ENCODE results near the gene BCL2.

BCL2 gene

GRCh38 chr18:63339920-63340484 lies 20.4 kb upstream of the BCL2 start:
- TF ChIP-seq REST (IDR thresholded peaks at IDR 0.05; ENCODE audit: low read depth) (no peak), MAX (IDR thresholded peaks at IDR 0.05) (no peak), RAD21 (IDR thresholded peaks at IDR 0.05; ENCODE audit: low read depth) (peak; percentile 44), TCF12 (IDR thresholded peaks at IDR 0.05; ENCODE audit: low read depth) (no peak)

GRCh38 chr18:63336366-63337099 lies 17.0 kb upstream of the BCL2 start:
- TF ChIP-seq FOXM1 (IDR thresholded peaks at IDR 0.05; ENCODE audit: borderline replicate concordance, low read depth) (peak; percentile 43; the same call in 1 of the 2 replicates), RAD21 (IDR thresholded peaks at IDR 0.05; ENCODE audit: low read depth) (no peak), USF1 (IDR thresholded peaks at IDR 0.05) (peak; percentile 65), MAX (IDR thresholded peaks at IDR 0.05) (peak; percentile 43), EP300 (IDR thresholded peaks at IDR 0.05; ENCODE audit: borderline replicate concordance) (peak; percentile 66; the same call in 1 of the 2 replicates), CEBPB (IDR thresholded peaks at IDR 0.05) (peak; percentile 86), TEAD4 (IDR thresholded peaks at IDR 0.05) (peak; percentile 63), YY1 (IDR thresholded peaks at IDR 0.05; ENCODE audit: low read depth) (no peak)

- TF ChIP-seq ZBTB7A (IDR thresholded peaks at IDR 0.05; ENCODE audit: low read depth) (no peak), MAX (IDR thresholded peaks at IDR 0.05) (no peak), REST (IDR thresholded peaks at IDR 0.05; ENCODE audit: low read depth) (no peak), TCF12 (IDR thresholded peaks at IDR 0.05; ENCODE audit: low read depth) (no peak), YY1 (IDR thresholded peaks at IDR 0.05; ENCODE audit: low read depth) (no peak), FOXM1 (IDR thresholded peaks at IDR 0.05; ENCODE audit: borderline replicate concordance, low read depth) (no peak), CREB1 (IDR thresholded peaks at IDR 0.05; ENCODE audit: low read depth) (no peak), EP300 (IDR thresholded peaks at IDR 0.05; ENCODE audit: borderline replicate concordance) (no peak), NFIC (IDR thresholded peaks at IDR 0.05) (no peak), TEAD4 (IDR thresholded peaks at IDR 0.05) (no peak), USF1 (IDR thresholded peaks at IDR 0.05) (no peak), TAF1 (IDR thresholded peaks at IDR 0.05; ENCODE audit: low read depth) (no peak), RAD21 (IDR thresholded peaks at IDR 0.05; ENCODE audit: low read depth) (no peak), CEBPB (IDR thresholded peaks at IDR 0.05) (no peak), EGR1 (IDR thresholded peaks at IDR 0.05) (no peak)
These were observed 11.5 kb upstream of the BCL2 start for GRCh38 chr18:63331105-63331504.

- no peak for TF ChIP-seq YY1 (IDR thresholded peaks at IDR 0.05; ENCODE audit: low read depth)
- TF ChIP-seq NFIC (IDR thresholded peaks at IDR 0.05): no peak
- TF ChIP-seq USF1 (IDR thresholded peaks at IDR 0.05): no peak
- no peak for TF ChIP-seq TCF12 (IDR thresholded peaks at IDR 0.05; ENCODE audit: low read depth)
- TF ChIP-seq EP300 (IDR thresholded peaks at IDR 0.05; ENCODE audit: borderline replicate concordance): no peak
- TF ChIP-seq RAD21 (IDR thresholded peaks at IDR 0.05; ENCODE audit: low read depth): no peak
- no peak for TF ChIP-seq MAX (IDR thresholded peaks at IDR 0.05)
- no peak for TF ChIP-seq EGR1 (IDR thresholded peaks at IDR 0.05)
- TF ChIP-seq TEAD4 (IDR thresholded peaks at IDR 0.05): no peak
- no peak for TF ChIP-seq FOXM1 (IDR thresholded peaks at IDR 0.05; ENCODE audit: borderline replicate concordance, low read depth)
- TF ChIP-seq REST (IDR thresholded peaks at IDR 0.05; ENCODE audit: low read depth): no peak
- no peak for TF ChIP-seq ZBTB7A (IDR thresholded peaks at IDR 0.05; ENCODE audit: low read depth)
- TF ChIP-seq CREB1 (IDR thresholded peaks at IDR 0.05; ENCODE audit: low read depth): no peak
- TF ChIP-seq CEBPB (IDR thresholded peaks at IDR 0.05): no peak
- TF ChIP-seq TAF1 (IDR thresholded peaks at IDR 0.05; ENCODE audit: low read depth): no peak
These were observed 10.0 kb upstream of the BCL2 start for GRCh38 chr18:63329431-63330145.

Measured in Ishikawa (cell line).